SU-DHL-6 (cell line): ENCODE results near the gene SULT1A1.
"Not testable (repeated sequence)": the region's sequence is repeated elsewhere in the genome, so short reads cannot be mapped to it uniquely, and the experiment has no call there.

ENCODE experiments used
- EZH2phosphoT487 ChIP-seq: fragments of 200-600 bp; sonication (generic), shearing (Covaris generic); conservative IDR thresholded peaks from 2 replicates; pipeline ENCODE4 v1.6.1; 2018; ENCODE audit warnings: mild to moderate bottlenecking, antibody characterized with exemption, low read length, moderate library complexity, mixed read lengths
- TF ChIP-seq, protein P1 (sequence below): fragments of 200-600 bp; sonication (generic); IDR thresholded peaks from one replicate; pipeline ENCODE4 v1.5.1; 2017; ENCODE audit warnings: antibody characterized with exemption, mild to moderate bottlenecking, low read length, moderate library complexity; ENCODE audit not compliant: insufficient read depth, poor library complexity, severe bottlenecking

DNA sequence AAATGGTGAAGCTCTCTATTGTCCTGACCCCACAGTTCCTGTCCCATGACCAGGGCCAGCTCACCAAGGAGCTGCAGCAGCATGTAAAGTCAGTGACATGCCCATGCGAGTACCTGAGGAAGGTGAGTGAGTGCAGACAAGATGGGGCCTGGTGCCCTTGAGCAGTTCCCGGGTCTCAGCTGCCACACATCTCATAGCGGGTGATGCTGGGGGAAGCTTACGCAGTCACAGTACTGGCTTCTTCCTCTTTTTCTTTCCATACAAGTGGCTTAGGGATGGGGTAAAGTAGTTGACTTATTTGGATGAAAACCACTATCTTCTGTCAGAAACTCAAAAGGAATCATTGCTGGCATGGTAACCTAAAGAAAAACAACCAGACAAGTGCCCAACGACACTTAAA, 28.5 kb upstream of the SULT1A1 start:
- TF ChIP-seq, protein P1, sequence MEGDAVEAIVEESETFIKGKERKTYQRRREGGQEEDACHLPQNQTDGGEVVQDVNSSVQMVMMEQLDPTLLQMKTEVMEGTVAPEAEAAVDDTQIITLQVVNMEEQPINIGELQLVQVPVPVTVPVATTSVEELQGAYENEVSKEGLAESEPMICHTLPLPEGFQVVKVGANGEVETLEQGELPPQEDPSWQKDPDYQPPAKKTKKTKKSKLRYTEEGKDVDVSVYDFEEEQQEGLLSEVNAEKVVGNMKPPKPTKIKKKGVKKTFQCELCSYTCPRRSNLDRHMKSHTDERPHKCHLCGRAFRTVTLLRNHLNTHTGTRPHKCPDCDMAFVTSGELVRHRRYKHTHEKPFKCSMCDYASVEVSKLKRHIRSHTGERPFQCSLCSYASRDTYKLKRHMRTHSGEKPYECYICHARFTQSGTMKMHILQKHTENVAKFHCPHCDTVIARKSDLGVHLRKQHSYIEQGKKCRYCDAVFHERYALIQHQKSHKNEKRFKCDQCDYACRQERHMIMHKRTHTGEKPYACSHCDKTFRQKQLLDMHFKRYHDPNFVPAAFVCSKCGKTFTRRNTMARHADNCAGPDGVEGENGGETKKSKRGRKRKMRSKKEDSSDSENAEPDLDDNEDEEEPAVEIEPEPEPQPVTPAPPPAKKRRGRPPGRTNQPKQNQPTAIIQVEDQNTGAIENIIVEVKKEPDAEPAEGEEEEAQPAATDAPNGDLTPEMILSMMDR, result not testable (repeated sequence)
- TF ChIP-seq EZH2phosphoT487, result not testable (repeated sequence)
